T follicular helper cell (primary cell): Measurements from ENCODE around the gene NFXL1.

Experiments
- DNase-seq: peaks from one replicate; pipeline ENCODE4 v3.0.0-alpha.2; 2020; ENCODE audit warnings: low read depth

Gene NFXL1

DNA sequence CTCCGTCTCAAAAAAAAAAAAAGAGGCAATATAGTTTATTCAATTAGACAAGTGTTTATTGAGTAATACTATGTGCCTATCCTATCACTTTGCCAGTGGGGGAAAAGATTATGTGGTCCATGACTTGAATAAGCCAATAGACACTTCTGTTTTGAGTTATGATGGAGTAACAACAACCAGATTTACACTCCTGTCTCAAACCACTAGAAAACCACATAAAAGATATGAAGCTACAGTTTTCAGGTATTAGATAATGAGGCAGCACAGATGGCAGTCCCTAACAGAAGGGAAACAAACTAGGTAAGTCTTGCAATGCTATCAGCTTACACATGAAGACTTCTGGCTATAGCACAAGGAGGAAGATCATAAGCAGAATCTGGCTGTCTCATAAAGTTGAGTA lies 22.5 kb downstream of the NFXL1 start:
- DNase-seq: no peak

DNA sequence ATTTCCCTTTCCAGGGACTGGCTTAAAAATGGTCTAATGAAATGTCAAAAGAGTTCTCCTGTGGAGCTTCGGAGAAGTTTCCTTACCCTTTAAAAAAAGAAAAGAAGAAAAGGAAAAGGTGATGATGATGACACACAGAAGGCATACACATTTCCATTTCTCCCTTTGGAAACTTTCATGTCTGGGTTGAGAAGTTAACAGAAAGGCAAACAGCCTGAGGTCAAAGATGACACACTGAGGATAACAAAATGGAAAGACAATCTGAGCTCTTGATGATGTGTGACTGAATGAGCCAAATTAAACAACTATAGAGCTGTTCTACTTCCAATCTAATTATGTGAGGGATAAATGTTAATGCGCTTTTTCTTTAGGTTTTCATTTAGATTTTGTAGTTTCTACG lies 32.2 kb downstream of the NFXL1 start:
- no peak for DNase-seq

DNA sequence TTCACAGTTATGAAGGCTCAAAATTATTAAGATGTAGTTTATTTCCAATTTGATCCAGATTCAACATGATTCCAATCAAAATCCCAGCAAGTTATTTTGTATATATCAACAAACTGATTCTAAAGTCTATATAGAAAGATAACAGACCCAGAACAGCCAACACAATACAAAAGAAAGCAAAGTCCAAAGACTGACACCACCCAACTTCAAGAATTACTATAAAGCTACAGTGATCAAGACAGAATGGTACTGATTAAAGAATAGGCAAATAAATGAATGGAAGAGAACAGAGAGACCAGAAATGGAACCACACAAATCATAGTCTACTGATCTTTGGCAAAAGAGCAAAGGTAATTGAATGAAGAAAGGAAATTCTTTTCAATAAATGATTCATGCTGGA lies 34.9 kb downstream of the NFXL1 start:
- no peak for DNase-seq

DNA sequence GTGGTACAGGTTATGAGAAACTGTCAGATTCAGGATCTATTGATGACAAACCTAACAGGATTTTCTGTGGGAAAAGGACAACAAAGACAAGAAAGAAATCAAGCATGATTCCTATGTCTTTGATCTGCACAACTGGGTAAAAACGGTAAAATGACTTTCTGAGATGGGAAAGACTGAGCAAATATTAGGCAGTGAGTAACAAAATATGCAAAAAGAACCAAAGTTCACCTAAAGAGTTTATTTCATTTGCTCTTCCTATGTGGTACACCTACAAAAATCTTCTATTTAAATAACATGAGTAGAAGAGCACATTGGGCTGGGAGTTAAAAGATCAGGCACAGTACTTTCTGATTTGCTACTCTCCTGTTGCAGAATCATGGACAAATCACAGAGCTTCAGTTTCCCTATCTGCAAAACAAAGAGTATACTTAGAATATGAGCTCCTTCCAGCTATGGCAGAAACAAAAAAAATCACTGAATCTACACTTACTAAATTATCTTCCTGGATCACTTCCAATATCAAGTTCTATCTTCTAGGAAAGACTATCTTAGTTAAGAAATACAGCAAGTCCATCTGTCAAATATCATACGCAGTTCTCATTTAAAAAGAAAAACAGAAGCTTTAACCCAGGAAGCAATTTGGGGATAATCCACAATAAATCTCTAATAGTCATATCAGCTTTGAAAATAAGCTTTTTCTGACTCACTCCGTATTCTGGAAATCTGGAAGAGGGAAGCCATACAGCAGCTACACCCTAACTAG lies 37.4 kb downstream of the NFXL1 start:
- DNase-seq: no peak

DNA sequence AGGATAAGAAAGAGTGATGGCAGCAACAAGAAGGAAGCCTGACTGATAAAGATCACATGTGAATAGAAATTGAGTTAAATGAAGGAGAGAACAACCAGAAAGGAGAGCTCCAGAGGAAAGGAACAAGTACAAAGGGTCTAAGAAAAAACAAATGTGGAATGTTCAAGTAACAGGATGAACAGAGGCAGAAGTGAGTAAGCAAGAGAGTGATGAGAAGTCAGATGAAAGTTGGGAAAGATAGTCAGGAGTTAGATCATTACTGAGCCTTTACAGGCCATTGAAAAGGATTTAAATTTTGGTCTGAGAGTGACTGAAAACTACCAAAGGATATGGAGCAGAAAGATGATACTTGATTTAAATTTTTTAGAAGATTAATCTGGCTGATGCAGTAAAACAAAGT lies 38.1 kb downstream of the NFXL1 start:
- DNase-seq: no peak

DNA sequence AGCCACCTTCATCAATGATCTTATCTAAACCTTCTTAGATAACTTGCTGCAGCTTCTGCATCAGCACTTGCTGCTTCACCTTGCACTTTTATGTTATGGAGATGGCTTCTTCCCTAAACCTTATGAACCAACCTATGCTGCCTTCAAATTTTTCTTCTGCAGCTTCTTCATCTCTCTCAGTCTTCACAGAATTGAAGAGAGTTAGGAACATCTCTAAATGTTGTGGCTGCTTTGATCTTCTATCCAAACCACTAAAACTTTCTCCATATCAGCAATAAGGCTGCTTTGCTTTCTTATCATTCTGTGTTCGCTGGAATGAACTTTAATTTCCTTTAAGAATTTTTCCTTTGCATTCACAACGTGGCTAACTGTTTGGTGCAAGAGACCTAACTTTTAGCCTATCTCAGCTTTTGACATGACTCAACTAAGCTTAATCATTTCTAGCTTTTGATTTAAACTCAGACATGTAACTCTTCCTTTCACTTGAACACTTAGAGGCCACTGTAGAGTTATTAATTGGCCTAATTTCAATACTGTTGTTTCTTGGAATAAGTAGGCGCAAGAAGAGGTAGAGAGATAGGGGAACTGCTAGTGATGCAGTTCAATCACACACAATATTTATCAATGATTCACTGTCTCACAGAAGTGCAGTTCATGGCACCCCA lies 40.4 kb downstream of the NFXL1 start:
- no peak for DNase-seq

DNA sequence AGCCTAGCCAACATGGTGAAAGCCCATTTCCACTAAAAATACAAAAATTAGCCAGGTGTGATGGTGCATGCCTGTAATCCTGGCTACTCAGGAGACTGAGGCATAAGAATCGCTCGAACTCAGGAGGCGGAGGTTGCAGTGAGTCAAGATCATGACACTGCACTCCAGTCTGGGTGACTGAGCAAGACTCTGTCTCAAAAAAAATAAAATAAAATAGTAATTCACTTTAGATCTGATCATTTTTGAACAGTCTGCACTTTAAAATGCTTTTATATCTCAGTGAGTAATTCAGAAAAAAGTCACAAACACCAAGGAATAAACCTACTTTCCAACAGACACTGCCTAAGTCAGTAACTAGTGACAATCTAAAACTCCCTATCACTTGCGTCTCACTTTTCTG lies 50.9 kb downstream of the NFXL1 start:
- DNase-seq: no peak

DNA sequence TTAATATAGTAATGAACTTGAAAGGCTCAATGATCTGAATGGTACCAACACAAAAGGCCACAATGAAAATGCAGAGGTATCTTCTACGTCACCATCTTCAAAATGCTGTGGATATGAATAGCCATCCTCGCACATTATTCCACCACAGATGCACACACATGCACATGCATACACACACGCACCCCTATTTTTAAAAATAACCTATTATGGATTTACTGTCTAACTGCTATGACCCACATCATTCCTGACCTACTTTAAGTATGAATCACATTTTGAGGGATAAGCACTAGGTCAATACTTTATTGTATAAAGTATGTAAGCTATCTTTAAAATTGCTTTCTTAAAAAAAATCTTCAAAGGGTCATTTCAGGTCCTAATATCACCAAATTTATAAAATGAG lies 52.1 kb downstream of the NFXL1 start:
- no peak for DNase-seq

DNA sequence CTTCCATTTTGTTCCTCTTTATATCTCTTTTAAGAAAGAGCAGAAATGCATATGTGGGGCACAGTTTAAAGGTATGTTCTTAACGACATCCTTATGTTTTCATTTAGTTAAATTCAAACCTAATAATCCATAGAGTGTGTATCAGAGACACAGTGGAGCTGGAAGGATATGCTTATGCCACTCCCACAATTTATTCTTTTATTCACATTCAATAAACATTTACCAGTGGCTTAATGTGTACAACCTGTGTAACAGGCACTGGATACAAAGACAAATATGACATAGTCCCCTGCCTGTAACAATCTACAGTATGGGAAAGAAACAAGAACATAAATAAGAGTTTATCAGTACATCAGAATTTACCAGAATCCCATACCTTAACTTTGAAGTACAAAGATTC lies 54.1 kb downstream of the NFXL1 start:
- DNase-seq: no peak

DNA sequence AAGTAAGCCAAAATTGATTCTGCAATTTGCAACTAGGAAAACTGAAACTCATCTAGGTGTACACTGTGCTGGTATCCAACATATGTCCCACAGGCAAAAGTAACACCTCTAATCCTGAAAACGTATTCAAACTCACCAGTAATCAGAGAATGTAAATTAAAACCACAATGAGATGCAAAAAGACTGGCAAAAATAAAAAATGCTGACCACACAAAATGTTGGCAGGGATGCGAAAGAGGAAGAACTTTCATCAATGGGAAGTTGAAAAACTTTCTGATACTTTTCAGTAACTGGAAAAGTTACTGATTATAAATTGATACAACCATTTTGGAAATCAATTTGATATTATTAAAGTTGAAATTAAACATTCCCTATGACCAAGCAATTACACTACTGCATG lies 56.4 kb downstream of the NFXL1 start:
- DNase-seq: no peak

DNA sequence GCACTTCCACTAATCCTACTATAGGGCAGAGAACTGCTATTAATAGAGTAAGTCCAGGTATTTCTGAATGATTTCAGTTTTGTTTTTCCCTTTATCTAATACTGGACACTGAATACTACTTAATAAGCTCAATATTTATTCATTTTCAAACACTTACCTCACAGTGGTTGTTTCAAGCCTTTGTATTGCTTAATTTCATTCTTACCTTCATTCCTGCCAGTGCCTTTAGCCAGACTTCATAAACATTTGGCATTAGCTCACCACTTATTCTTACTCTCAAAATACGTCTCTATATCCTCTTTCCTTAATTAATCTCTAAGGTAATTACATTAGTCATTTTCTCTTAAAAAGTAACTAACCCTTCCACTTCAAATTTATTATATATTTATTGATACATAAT lies 57.7 kb downstream of the NFXL1 start:
- DNase-seq: no peak

DNA sequence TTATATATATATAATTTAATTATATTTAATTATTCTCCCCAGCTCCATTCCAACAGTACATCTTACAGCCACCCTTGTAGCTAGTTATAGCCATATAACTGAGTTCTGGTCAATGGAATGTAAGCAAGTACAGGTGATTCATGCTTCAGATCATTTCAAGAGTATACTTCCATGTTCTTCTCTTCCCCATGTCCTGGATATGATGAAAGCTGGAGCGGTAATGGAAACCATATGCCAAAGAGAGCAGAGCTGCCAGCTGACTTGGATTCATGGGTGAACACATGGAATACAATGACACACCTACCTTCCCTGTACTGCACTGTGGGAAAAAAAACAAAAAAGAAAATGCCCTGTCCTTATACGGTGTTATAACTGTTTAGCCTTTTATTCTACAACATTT lies 59.0 kb downstream of the NFXL1 start:
- no peak for DNase-seq

DNA sequence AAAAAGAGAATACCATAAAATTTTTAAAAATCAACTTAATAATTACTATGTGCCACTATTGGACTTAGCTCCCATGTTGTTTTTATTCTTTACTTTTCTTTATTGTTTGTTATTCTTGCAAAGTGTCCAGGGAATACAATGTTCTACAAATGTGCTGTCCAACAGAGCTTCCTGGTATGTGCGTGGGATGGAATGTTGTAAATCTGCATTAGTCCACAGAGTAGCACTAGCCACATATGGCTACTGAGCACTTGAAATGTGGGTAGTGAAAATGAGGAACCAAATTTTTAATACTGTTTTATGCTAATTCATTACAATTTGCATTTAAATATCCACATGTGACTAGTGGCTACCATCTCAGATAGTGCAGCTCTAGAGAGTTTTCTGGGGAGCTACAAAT lies 62.2 kb downstream of the NFXL1 start:
- DNase-seq: no peak

DNA sequence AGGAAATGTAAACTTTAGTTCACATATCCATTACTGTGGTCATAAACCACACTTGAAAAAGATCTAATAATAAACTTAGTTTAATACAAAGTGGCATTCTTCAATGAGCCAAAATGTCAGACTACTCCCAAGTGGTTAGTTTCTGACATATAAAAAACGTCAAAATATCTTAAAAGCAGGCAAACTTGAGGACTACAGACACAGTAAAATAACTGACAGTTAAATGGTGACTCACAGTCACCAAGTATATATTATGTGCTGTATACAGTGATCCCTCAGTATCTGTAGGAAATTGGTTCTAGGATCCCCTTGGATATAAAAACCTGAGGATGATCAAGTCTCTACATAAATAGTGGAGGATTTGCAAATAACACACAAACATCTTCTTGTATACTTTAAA lies 64.9 kb downstream of the NFXL1 start:
- DNase-seq: no peak

DNA sequence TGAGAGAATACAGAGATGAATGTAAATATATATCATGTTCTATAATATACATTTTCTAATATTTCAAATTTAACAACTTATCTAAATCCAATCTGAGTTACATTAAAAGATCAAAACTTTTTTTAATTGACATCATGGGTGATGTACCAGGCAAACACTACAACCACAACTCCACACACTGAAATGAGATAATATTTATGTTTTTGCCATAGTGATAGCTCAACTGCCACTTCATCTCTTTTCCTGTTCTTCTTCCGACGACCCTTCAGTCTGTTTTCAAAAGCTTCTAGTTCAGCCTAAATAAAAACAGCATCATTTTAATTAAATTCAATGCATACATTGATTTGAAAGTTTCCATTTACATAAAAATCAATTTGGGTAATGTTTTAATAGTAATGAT lies 66.3 kb downstream of the NFXL1 start:
- no peak for DNase-seq

DNA sequence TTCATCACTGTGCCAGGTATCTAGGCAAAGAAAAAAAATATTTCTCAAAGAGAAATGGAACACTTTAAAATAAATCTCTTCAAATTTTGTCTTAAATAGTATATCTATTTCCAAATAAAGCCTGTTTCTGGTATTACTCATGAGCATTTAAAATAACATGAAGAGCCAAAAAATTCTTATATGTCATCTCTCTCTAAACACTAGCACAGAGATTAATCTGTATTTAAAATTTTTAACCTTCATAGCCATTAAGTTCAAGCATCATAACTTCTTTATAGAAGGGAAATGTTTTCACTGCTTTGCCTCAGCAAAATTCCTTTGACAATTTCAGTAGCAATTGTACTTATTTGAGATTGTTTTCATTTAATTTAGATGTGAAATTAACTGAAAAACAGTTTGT lies 71.4 kb downstream of the NFXL1 start:
- no peak for DNase-seq

DNA sequence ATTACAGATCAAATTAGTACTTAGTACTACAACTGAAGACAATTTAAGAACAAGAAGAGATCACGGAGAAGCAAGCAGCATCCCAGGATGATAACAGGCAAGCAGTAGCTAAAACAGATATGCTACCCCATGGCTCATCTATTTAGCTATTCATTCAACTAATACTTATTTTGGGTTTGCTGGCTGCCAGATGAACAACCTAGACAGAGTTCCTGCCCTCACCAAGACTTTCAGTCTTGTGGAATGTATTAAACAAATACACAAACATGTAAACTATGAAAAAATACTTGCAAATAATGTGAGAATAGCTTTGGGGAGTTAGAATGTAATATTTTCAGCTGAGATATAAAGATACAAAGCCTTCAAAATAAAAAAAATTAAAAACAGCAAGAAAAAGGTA lies 74.1 kb downstream of the NFXL1 start:
- no peak for DNase-seq

DNA sequence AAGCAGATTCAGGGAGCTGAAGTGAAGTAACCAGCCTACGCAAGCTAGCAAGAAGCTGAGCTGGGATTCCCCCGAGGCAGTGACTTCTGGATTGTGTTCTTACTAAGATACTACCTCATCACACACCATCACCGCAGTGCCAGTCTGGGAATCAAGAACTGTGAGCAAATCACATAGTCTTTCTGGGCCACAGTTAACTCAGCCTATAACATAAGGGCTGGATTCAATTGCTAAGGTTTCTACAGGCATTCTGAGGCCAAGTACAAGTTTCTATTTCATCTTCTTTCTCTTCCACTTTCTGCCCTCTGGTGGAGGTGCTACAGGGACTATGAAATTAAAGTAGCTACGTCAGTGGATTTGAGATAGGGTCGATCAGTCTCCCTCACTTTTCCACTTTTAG lies 75.1 kb downstream of the NFXL1 start:
- DNase-seq: no peak

DNA sequence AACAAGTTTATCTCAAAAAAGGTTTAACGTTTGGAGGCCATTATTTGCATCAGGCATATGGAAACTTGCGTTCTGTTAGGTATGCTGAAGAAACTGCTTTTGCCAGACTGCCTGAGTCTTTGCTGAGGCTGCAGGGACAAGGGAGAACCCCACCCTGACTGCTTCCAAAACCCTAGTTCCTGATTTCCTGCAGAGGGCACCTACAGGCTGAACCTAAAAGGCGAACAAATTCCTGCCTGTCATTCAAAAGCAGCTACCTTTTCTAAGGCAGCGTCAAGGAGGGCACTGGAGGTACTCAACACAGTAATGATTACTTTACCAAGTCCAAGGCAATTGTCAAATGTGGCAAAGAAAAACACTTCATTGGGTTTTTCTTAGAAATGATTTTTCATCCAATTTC lies 75.9 kb downstream of the NFXL1 start:
- no peak for DNase-seq

DNA sequence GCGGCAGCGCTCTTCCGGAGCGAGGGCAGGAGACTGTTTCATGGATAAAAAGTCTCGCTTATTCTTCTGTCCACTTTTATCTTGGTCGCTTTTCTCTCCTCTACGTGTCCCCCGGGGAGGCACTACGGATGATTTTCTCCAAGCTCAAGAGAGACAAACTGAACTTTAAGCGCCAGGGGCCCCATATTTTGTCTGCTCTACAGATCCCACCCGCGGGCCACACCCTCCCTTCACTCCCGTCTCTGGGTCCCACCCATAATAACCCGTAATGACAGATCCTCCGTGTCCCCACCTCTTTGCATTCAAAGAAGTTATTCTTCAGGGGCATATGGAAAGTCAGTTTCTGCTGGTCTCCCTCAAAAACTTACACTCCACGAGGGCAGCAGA lies 76.5 kb downstream of the NFXL1 start, which contains the start of gene CORIN:
Gene CORIN (minus strand): TSS at position 160 of the 387 bp plus-strand sequence. CDS start 118 bp downstream, at position 42.
- DNase-seq: no peak

DNA sequence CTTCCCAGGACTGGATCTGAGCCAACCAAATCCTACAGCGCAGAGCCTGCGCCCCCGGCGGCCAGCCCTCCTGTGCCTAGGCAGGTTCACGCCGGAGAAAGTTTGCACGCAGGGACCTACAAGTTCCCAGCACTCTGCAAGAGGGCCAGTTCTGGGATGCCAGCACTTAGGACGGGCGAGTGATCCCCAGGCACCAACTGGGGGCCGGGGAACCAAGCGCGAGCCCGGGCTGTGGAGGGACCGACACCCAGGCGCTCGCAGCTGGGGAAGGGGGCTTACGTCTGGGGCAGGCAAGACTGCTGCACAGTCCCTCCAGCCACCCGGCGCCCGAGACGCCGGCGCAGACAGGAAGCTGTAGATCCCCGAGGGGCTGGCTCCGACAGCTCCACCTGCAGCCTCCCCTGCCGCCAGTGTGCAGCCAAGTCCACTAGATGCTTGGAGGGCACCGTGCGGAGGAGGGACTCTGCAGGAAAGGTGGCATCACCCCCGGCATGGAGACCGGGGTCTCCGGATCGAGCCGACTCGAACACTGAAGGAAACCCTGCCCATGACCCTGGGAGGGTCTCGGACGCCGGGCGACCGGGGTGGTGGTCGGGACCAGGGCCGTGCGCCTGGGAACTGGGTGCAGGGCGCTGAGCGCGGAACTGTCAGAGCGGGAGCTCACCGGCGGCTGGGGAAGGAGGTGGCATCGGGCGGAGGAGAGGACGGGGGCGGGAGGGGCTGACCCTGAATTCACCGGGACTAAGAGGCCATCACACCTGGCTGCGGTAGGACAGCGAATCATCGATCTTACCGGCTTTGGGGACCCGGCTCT lies 77.1 kb downstream of the NFXL1 start:
- DNase-seq: no peak

DNA sequence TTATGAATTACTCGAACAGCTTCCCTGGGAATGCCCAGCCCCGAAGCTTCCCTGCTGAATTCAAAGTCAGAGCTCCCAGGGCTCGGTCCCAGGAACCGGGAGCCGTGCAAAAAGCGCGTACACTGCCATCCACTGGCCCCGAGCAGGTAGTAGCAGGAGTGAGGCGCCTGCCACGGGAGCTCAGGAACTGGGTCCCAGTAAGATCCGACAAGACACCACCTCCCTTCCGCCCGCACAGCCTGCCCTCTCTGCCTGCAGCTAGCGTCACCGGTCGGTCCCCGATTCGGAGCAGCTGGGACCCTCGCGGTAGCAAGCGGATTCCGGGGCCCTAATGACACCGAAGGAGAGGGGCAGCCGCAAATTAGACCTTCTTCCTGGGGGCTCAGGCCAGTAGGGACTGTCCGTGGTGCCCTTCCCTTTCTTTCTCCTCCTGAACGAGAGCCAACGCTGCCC lies 77.7 kb downstream of the NFXL1 start:
- peak; percentile 21 for DNase-seq

DNA sequence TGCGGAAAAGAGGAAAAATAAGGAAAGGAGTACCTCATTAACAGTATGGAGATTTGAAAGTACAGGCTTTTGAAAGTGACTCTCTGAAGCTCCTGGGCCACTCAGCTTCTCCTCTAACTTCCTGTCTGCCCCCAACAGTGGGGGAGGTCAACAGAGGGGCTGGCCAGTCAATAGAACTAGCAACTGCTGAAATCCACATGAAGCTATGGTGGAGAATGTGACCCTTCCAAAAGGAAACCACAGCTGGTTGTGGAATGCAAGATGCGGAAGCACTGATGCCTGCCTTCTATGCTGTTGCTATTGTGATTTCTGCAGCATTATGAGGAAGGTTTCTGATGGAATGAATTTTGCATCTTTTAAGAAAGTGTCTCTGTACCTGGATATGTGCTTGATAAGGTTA lies 78.9 kb downstream of the NFXL1 start:
- no peak for DNase-seq
